Measurements from ENCODE around the gene LEMD1.
A peak's percentile ranks its signal among the peaks of the same experiment; 100 is the strongest.

The LEMD1 gene

GRCh38 chr1:205447457-205448341 is 25.8 kb upstream of the LEMD1 start:
- ChIA-PET CTCF (interaction anchor here (0.6 to 3.0 kb wide), 5 partner anchors 9 to 211 kb away, joined by 3 to 15 read pairs (median 5); no protein-coding TSS in a partner anchor), POLR2A (ENCODE audit: low non-redundant PET) (no interaction called here)
- H3K27ac ChIP-seq: peak overlapping the region; percentile 96
- TF ChIP-seq, protein P1, sequence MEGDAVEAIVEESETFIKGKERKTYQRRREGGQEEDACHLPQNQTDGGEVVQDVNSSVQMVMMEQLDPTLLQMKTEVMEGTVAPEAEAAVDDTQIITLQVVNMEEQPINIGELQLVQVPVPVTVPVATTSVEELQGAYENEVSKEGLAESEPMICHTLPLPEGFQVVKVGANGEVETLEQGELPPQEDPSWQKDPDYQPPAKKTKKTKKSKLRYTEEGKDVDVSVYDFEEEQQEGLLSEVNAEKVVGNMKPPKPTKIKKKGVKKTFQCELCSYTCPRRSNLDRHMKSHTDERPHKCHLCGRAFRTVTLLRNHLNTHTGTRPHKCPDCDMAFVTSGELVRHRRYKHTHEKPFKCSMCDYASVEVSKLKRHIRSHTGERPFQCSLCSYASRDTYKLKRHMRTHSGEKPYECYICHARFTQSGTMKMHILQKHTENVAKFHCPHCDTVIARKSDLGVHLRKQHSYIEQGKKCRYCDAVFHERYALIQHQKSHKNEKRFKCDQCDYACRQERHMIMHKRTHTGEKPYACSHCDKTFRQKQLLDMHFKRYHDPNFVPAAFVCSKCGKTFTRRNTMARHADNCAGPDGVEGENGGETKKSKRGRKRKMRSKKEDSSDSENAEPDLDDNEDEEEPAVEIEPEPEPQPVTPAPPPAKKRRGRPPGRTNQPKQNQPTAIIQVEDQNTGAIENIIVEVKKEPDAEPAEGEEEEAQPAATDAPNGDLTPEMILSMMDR (conservative IDR thresholded peaks at IDR 0.05; ENCODE audit: low read depth): no peak
- no peak for DNase-seq (ENCODE audit: low spot score)

DNA sequence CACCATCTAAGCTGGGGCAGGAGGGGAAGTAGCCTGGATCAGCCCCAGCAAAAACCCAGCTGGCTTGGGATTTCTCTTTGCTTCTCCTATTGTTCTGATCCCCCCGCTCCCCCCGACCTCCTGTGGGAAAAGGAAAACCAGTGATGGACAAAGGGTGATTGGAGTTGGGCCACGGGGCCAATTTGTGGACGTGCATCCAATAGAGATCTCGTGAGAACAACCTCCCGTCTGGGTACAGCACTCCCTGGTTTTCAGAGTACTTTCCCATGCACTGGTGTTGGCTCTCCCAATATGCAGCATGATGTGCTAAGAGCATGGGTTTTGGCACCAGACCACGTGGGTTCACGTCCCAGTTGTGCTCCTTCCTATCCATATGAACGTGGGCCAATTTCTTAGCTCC is 25.0 kb upstream of the LEMD1 start:
- CTCF ChIA-PET: interaction anchor here (0.5 to 3.0 kb wide), 5 partner anchors 9 to 212 kb away, joined by 3 to 15 read pairs (median 5); no protein-coding TSS in a partner anchor
- POLR2A ChIA-PET (ENCODE audit: low non-redundant PET): interaction anchor here (0.6 kb wide), 1 partner anchor 221 kb away, joined by 3 read pairs; no protein-coding TSS in a partner anchor
- TF ChIP-seq, protein P1 (conservative IDR thresholded peaks at IDR 0.05; ENCODE audit: low read depth): no peak
- no peak for DNase-seq (ENCODE audit: low spot score)
- H3K27ac ChIP-seq: peak overlapping the region; percentile 96

- DNase-seq (ENCODE audit: low spot score): no peak
- TF ChIP-seq, protein P1 (conservative IDR thresholded peaks at IDR 0.05; ENCODE audit: low read depth): no peak
- H3K27ac ChIP-seq: peak overlapping the region; percentile 96
- POLR2A ChIA-PET (ENCODE audit: low non-redundant PET): no interaction called here
- CTCF ChIA-PET: interaction anchor here (0.6 to 2.9 kb wide), 2 partner anchors 40 to 60 kb away, joined by 4 to 16 read pairs; no protein-coding TSS in a partner anchor
These were observed 23.7 kb upstream of the LEMD1 start for GRCh38 chr1:205445646-205445935.

DNA sequence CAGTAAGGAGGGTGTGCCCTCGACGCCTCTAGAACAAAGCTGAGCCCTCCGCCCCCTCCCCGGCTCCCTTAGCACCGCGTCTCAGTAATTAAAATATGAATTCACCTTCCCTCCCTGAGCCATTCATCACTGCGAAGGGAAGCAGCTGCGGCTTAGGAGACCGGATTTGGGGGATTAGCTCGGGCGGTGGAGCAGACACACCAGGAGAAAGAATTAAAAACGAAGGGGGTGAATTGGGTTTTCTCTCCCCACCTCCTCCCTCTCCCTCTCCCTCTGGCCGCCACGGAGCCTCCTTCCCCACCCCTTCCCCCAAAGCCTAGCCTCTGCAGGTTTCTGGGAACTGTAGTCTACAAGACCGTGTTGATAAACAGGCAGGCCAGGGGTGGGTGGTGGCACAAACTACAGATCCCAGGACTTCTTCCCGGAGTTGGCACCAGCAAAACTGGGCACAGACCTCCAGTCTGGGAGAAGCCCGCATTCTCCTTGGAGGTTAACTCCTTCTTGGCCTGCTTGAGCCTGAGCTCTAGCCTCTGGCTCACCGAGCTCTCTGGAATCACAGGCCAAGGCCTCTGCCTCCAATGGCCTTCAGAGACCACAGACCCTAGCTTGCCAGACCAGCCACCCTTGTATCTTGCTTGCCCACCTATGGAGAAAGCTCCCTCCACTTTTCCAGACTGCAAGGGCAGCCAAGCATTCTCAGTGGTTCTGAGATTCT is 23.2 kb upstream of the LEMD1 start:
- no peak for DNase-seq (ENCODE audit: low spot score)
- TF ChIP-seq, protein P1 (conservative IDR thresholded peaks at IDR 0.05; ENCODE audit: low read depth): no peak
- POLR2A ChIA-PET (ENCODE audit: low non-redundant PET): no interaction called here
- CTCF ChIA-PET: interaction anchor here (0.6 to 2.9 kb wide), 2 partner anchors 41 to 64 kb away, joined by 4 to 16 read pairs; no protein-coding TSS in a partner anchor
- H3K27ac ChIP-seq: peak overlapping the region; percentile 96

DNA sequence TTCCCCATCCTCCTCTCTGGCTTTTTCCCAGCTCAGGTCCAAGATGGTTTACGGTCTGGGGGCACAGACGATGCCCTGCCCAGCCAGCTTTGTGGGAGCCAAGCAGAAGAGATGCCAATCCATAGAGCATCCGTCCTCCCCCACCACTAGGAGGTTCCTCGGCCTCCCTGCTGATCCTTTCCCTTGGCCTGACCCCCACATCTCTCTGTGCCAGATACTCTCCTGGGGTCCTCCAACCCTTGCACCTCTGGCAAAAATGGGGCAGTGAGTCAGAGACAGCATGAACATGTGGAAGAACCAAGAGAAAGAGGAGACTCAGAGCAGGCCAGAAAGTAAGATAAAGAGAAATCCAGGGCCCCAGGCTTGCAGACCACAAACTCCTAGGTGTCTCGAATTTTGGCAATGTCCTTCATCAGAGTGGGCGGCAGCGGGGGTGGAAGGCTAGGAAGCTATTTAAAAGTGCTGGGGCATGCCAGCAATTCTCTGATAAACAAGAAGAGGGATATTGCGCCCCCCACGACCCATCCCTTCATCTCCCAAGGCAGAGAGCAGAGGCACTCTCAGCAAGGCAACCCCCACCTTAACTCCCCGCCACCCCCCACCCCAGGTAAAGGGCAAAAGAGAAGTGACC is 22.6 kb upstream of the LEMD1 start:
- CTCF ChIA-PET: interaction anchor here (0.6 to 2.9 kb wide), 4 partner anchors 12 to 637 kb away, joined by 3 to 16 read pairs (median 5); no protein-coding TSS in a partner anchor
- POLR2A ChIA-PET (ENCODE audit: low non-redundant PET): no interaction called here

More for the DNA sequence above, 22.6 kb upstream of the LEMD1 start:
- no peak for DNase-seq (ENCODE audit: low spot score)
- TF ChIP-seq, protein P1 (conservative IDR thresholded peaks at IDR 0.05; ENCODE audit: low read depth): no peak
- H3K27ac ChIP-seq: peak overlapping the region; percentile 96

Measured in RWPE1 (cell line).